ENCODE measurements around the gene DENND5B.
"Not testable (repeated sequence)": the region's sequence is repeated elsewhere in the genome, so short reads cannot be mapped to it uniquely, and the experiment has no call there.

The DENND5B gene

GRCh38 chr12:31589904-31590641, 863 bp downstream of the DENND5B start:
- peak; percentile 74 to 83 (median 80) for DNase-seq

- peak in 1 of 3 donors; percentile 73 for DNase-seq
Measured at GRCh38 chr12:31589598-31589903, 1.4 kb downstream of the DENND5B start.

DNA sequence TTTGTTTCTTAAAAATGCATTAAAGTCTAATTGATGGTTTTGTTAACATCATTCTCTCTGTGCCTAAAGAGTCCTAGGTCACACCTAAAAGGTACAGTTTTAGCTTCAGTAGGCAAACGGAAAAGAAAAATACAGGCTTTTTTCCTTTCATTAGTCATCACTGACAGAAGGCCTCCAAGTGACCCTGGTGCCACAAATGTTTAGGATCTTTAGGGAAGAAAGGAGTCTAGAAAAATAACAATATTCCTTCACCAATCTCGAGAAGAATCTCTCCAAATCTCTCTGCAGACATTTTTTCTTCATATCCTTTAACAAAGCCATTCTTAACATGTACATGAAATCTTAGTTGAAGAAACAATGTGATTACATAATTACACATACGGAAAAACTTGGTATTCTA, 2.0 kb downstream of the DENND5B start:
- DNase-seq, result peak; percentile 9 to 22 (median 11)

- no peak for DNase-seq
Measured at GRCh38 chr12:31586728-31587127, 4.2 kb downstream of the DENND5B start.

GRCh38 chr12:31585895-31586294, 5.0 kb downstream of the DENND5B start:
- no peak for DNase-seq

DNA sequence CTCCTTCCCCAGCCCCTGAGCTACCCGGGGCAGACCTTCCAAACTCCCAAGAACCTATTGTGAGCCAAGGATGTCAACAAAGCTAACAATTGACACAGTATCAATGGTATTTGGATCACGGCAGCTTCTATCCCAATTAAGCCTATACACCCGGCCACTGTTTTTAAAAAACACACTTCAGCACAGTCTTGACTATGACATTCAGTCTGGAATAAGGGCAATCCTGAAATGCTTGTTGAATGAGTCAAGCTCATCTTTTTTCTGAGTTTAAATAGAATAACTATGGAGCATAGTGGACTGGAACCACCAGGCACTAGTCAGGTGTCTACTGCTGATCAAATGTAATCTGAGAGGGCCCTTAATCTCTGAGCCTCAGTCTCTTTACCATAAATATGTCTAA, 5.7 kb downstream of the DENND5B start:
- DNase-seq, result no peak

GRCh38 chr12:31584782-31585181, 6.2 kb downstream of the DENND5B start:
- DNase-seq, result no peak

- no peak for DNase-seq
Measured at GRCh38 chr12:31583878-31584277, 7.1 kb downstream of the DENND5B start.

DNA sequence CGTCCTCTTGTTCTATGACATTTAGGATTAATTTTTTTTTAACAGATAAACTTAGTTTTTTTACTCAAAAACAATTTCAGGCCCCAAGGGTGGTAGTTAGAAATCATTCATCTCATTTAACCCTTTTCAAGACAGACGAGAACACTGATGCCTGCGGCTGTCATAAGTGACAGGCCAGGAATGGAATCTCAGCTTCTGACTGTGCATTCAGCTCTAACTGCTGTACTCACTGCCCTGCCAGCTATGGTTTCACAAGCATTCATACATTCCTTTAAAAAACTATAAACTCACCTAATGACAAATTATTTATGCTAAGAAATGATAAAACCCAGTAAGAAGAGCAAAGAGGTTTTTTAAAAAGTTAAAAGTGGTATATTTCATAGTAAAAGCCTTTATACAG, 8.8 kb downstream of the DENND5B start:
- no peak for DNase-seq

- DNase-seq, result no peak
Measured at GRCh38 chr12:31578632-31579031, 12.3 kb downstream of the DENND5B start.

- DNase-seq, result peak; percentile 43 to 67 (median 63)
Measured at GRCh38 chr12:31574803-31575575, 15.9 kb downstream of the DENND5B start.

DNA sequence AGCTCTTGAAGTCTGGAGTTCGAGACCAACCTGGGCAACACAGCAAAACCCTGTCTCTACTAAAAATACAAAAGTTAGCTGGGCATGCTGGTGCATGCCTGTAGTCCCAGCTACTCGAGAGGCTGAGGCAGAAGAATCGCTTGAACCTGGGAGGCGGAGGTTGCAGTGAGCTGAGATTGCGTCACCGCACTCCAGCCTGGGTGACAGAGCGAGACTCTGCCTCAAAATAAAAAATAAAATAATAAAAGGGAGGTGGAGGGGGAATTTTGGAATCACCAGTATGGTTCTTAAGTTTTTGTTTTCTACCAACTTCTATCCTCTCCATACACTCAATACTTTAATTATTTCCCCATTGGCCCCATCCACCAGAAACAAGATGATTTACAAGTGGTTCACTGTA, 16.6 kb downstream of the DENND5B start:
- not testable (repeated sequence) for DNase-seq

GRCh38 chr12:31572900-31573600, 17.9 kb downstream of the DENND5B start:
- no peak for DNase-seq

DNA sequence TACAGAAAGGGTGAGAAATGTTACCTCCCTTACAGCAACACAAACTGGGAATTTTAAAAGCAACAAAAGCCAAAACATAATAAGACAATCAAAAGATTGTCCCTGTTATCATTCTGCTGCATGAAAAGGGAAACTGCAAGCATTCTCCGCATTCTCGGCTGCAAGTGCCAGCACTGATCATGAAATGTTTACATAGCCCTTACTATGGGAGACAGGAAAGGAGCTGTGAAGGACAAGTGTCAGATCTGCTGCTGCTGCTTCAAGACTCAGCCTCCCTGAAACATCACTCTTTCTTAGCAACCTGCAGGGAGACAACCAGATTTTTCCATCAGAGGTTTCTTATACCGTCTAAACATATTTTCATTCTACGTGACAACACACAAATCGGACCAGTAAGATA, 20.1 kb downstream of the DENND5B start:
- no peak for DNase-seq

DNA sequence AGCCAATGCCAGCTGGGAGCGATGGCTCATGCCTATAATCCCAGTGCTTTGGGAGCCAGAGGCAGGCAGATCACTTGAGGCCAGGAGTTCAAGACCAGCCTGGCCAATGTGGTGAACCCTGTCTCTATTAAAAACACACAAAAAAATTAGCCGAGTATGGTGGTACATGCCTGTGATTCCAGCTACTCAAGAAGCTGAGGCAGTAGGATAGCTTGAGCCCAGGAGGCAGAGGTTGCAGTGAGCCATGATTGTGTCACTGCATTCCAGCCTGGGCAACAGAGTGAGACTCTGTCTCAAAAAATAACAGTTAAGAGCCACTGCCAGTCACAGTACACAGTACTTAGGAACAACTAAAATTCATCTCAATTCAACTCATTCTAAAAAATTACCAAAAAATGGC, 21.4 kb downstream of the DENND5B start:
- DNase-seq, result not testable (repeated sequence)

GRCh38 chr12:31568498-31568897, 22.4 kb downstream of the DENND5B start:
- no peak for DNase-seq

- no peak for DNase-seq
Measured at GRCh38 chr12:31567029-31567428, 23.9 kb downstream of the DENND5B start.

GRCh38 chr12:31566547-31566946, 24.4 kb downstream of the DENND5B start:
- DNase-seq, result no peak

- DNase-seq, result no peak
Measured at GRCh38 chr12:31562594-31563328, 28.2 kb downstream of the DENND5B start.

- DNase-seq, result no peak
Measured at GRCh38 chr12:31560516-31560915, 30.4 kb downstream of the DENND5B start.

- DNase-seq, result no peak
Measured at GRCh38 chr12:31558521-31558920, 32.4 kb downstream of the DENND5B start.

DNA sequence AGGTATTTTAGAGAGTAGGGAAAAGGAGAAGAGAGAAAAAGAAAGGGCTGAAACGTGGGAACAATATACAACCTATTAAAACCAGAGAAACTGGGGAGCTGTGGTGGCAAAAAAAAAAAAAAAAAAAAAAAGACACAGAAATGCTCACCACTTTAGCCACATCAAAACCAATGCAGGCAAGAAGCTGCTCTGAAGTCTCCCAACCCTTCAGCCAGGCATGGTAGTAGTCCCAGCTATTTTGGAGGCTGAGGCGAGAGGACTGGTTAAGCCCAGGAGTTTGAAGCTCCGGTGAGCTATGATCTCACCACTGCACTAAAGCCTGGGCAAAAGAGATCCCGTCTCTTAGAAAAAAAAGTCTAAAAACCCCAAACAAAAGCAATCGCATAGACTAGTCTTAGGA, 33.2 kb downstream of the DENND5B start:
- DNase-seq, result no peak

GRCh38 chr12:31555466-31555865, 35.5 kb downstream of the DENND5B start:
- not testable (repeated sequence) for DNase-seq
